Endothelial cell of umbilical vein (primary cell): ENCODE measurements around the gene SLC25A29. TPM values are rescaled to one million over a fixed set of nuclear protein-coding genes. Genes with fewer than 3 reads are reported as not detected.

Experiments used
- BruUV-seq: library from RNA; stranded (reverse); fragments of 400-500 nt; replicated peaks from 2 replicates; lab custom pipeline; 2021; lab: Mats Ljungman, UMichigan
- CTCF ChIA-PET: fragments of 300-600, 350-600 bp; sonication (Branson Sonifier 250); formaldehyde crosslinking; loops from one replicate; lab custom pipeline; 2021; ENCODE audit warnings: antibody characterized with exemption, inconsistent platforms; lab: Charles Lee
- POLR2A ChIA-PET: fragments of 300-600, 350-600 bp; sonication (Branson Sonifier 250); formaldehyde crosslinking; loops from one replicate; lab custom pipeline; 2021; ENCODE audit warnings: antibody characterized with exemption, inconsistent platforms; lab: Charles Lee
- DNase-seq: peaks from one replicate; pipeline ENCODE4 v3.0.0-alpha.2; 2011; ENCODE audit warnings: low read depth, low spot score
- FAIRE-seq: peaks from 2 replicates; lab custom pipeline; 2011; peaks lifted over from hg19 to GRCh38; lab: Jason Lieb, UNC
- H2AFZ ChIP-seq: 2 replicates; pipeline ENCODE4 v1.6.0; 2012; ENCODE audit warnings: low read depth, low read length, control low read depth, inconsistent platforms
- H3K27ac ChIP-seq: 2 replicates; pipeline ENCODE4 v1.5.1; 2011; ENCODE audit warnings: low read depth, mild to moderate bottlenecking, control low read depth, low read length, moderate library complexity; ENCODE audit not compliant: insufficient read depth
- H3K27me3 ChIP-seq, 2 experiments: 2 replicates each; pipeline versions ENCODE4 v1.6.0 to v1.6.1; 2011; ENCODE audit warnings: low read length in 2 of 2, mixed read lengths in 1 of 2; ENCODE audit not compliant: control insufficient read depth in 2 of 2, insufficient read depth in 2 of 2
- H3K36me3 ChIP-seq, 2 experiments: 2 replicates in 1 of 2; 3 replicates in 1 of 2; pipeline ENCODE4 v1.5.1; 2011; ENCODE audit warnings: low read length in 2 of 2, mild to moderate bottlenecking in 1 of 2, moderate library complexity in 1 of 2; ENCODE audit not compliant: control insufficient read depth in 2 of 2, insufficient read depth in 2 of 2; ENCODE audit errors: extremely low read depth in 1 of 2
- H3K4me1 ChIP-seq: 3 replicates; pipeline ENCODE4 v1.5.1; 2011; ENCODE audit warnings: mild to moderate bottlenecking, low read length; ENCODE audit not compliant: control insufficient read depth, insufficient read depth; ENCODE audit errors: extremely low read depth
- H3K4me2 ChIP-seq: 2 replicates; pipeline ENCODE4 v1.6.1; 2011; ENCODE audit warnings: low read length, control low read depth, mixed read lengths; ENCODE audit not compliant: insufficient read depth
- H3K4me3 ChIP-seq, 3 experiments: fragments of 200-600 bp in 1 of 3; sonication (generic), shearing (Covaris generic) in 1 of 3; replicated peaks in 1 of 3; 2 replicates each; pipeline ENCODE4 v1.5.1; 2011 to 2016; ENCODE audit warnings: control low read depth in 3 of 3, low read length in 3 of 3, mild to moderate bottlenecking in 2 of 3, inconsistent platforms in 1 of 3, low read depth in 1 of 3, moderate library complexity in 1 of 3; ENCODE audit not compliant: insufficient read depth in 1 of 3
- H3K79me2 ChIP-seq: 2 replicates; pipeline ENCODE4 v1.6.0; 2012; ENCODE audit warnings: low read length, inconsistent platforms; ENCODE audit not compliant: control insufficient read depth, insufficient read depth
- H3K9ac ChIP-seq: replicated peaks from 2 replicates; pipeline ENCODE3; 2011; ENCODE audit warnings: low read length, control low read depth; ENCODE audit not compliant: insufficient read depth; ENCODE audit errors: extremely low read depth
- H3K9me1 ChIP-seq: replicated peaks from 3 replicates; pipeline ENCODE4 v1.6.0; 2011; ENCODE audit warnings: mild to moderate bottlenecking, low read length; ENCODE audit not compliant: control insufficient read depth, insufficient read depth; ENCODE audit errors: extremely low read depth
- H3K9me3 ChIP-seq: replicated peaks from 2 replicates; pipeline ENCODE4 v1.5.1; 2012; ENCODE audit warnings: low read length, inconsistent platforms; ENCODE audit not compliant: control insufficient read depth, insufficient read depth
- H4K20me1 ChIP-seq: replicated peaks from 2 replicates; pipeline ENCODE3; 2011; ENCODE audit warnings: mild to moderate bottlenecking, low read length; ENCODE audit not compliant: control insufficient read depth, insufficient read depth; ENCODE audit errors: extremely low read depth
- EZH2 ChIP-seq: IDR thresholded peaks from 2 replicates; pipeline ENCODE4 v1.6.1; 2012; ENCODE audit warnings: borderline replicate concordance, low read depth, mild to moderate bottlenecking, moderate library complexity, low read length, inconsistent platforms; ENCODE audit not compliant: severe bottlenecking
- FOS ChIP-seq: IDR thresholded peaks from 2 replicates; pipeline ENCODE4 v1.6.1; 2011; ENCODE audit warnings: mild to moderate bottlenecking, low read length, moderate library complexity, borderline replicate concordance; ENCODE audit not compliant: insufficient read depth
- GATA2 ChIP-seq: IDR thresholded peaks from 2 replicates; pipeline ENCODE4 v1.7.0; 2011; ENCODE audit warnings: low read depth, mild to moderate bottlenecking, moderate library complexity, mixed read lengths, low read length; ENCODE audit not compliant: insufficient read length, insufficient read depth
- JUN ChIP-seq: IDR thresholded peaks from 2 replicates; pipeline ENCODE4 v1.6.1; 2011; ENCODE audit warnings: borderline replicate concordance, low read depth; ENCODE audit not compliant: insufficient read length, insufficient read depth
- MAX ChIP-seq: IDR thresholded peaks from 2 replicates; pipeline ENCODE4 v1.6.1; 2011; ENCODE audit not compliant: insufficient read depth, insufficient read length
- MYC ChIP-seq: IDR thresholded peaks from one replicate; pipeline ENCODE4 v1.6.1; 2011; ENCODE audit warnings: mild to moderate bottlenecking, low read depth, low read length
- POLR2A ChIP-seq: IDR thresholded peaks from 2 replicates; pipeline ENCODE4 v1.6.1; 2012; ENCODE audit warnings: low read depth, mild to moderate bottlenecking, control low read depth, low read length
- POLR2AphosphoS5 ChIP-seq: IDR thresholded peaks from 2 replicates; pipeline ENCODE4 v1.6.1; 2012; ENCODE audit warnings: low read depth, mild to moderate bottlenecking, control low read depth, low read length, moderate library complexity; ENCODE audit not compliant: insufficient read depth
- dilution Hi-C: fragments of 300-500 bp; cut with MboI; formaldehyde crosslinking; loops from one replicate; pipeline ENCODE4 v1.15.0; 2019; ENCODE audit warnings: low sequenced_read_pairs; ENCODE audit not compliant: extremely low pct_ligation_motif_present
- intact Hi-C: fragments of 100-400 bp; cut with micrococcal nuclease; formaldehyde crosslinking; loops from one replicate; pipeline ENCODE4 v1.10.0; 2022
- polyA plus RNA-seq, 4 experiments: library from polyadenylated mRNA; depleted of rRNA in 3 of 4; stranded (reverse) in 3 of 4; unstranded in 1 of 4; fragments of >200 nt; gene quantifications; 2 replicates each; pipeline versions ENCODE4 v1.2.1 to v1.2.3, GENCODE V29; 2011 to 2012; ENCODE audit warnings: missing spikeins in 1 of 4
- total RNA-seq: library from RNA; stranded (reverse); gene quantifications from 2 replicates; pipeline ENCODE4 v1.2.3, GENCODE V29; 2021
- TF ChIP-seq, protein P1 (sequence below), 2 donors: IDR thresholded peaks; 1 replicate in 1 of 2; 2 replicates in 1 of 2; pipeline ENCODE4 v1.5.1; 2011; ENCODE audit warnings: low read length in 2 of 2, mild to moderate bottlenecking in 2 of 2, moderate library complexity in 2 of 2, control low read depth in 1 of 2, inconsistent platforms in 1 of 2, low read depth in 1 of 2; ENCODE audit not compliant: insufficient read depth in 1 of 2; ENCODE audit errors: extremely low read depth in 1 of 2

SLC25A29 gene
- total and polyA plus RNA-seq, 2 donors (not counting 3 experiments of a cell fraction or from before 2014, with no cell fraction given), result 132 to 154 TPM

DNA sequence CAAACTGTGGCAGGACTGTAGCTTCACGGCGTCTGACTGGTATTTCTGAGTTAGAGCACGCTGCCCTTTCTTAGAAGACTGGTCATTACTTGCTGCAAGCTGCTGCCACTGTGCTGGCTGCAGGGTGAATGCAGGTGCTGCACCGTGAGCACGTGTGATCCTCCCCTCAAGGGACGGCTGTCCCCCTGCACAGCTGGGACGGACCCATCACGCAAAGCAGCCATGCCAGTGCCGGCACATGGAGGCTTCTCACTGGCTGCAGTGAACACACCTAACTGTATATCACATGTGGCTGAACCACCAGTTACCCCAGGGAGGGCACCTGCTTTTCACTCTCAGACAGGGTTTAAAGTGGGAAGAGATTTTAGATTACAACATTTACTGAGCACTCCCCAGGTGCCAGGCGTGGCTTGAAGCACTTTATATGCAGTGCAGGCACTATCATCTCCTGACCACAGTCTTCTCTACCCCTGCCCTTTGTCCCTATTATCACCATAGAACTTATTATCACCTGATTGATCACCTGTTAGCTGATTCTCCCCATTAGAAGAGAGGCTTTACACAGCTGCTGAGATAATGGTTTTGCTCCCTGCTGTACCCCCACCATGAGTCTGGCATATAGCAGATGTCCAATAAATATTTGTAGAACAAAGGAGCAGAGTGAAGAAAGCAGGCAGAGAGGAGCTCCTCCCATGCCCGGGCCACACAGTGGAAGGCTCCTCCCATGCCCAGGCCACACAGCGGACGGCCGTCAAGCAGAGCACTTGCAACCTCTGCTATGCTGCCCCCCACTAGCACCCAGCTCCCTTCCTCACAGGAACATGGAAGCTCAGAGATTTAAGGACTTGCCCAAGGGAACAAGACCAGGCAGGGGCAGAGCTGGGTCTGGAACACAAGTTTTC is 42.8 kb upstream of the SLC25A29 start:
- Histone ChIP-seq H3K27me3 (no peaks in the 10 kb centered on the region), H4K20me1 (no peaks in the 10 kb centered on the region), H3K36me3 (peaks cover 27 to 53% of the 10 kb centered on the region in 2 experiments), H3K27ac (no peak overlapping the region), H3K9me3 (no peaks in the 10 kb centered on the region), H3K9ac (no peak overlapping the region), H3K4me3 (no peak overlapping the region), H3K4me1 (no peaks in the 10 kb centered on the region), H2AFZ (no peak overlapping the region), H3K79me2 (no peaks in the 10 kb centered on the region), H3K4me2 (no peak overlapping the region), H3K9me1 (no peaks in the 10 kb centered on the region)
- BruUV-seq, result no TSS peak
- dilution Hi-C loops, result no loop called here
- no peak for TF ChIP-seq JUN
- no peak for TF ChIP-seq MYC
- TF ChIP-seq MAX, result no peak
- no peak for TF ChIP-seq POLR2AphosphoS5
- no peak for TF ChIP-seq GATA2
- TF ChIP-seq, protein P1, sequence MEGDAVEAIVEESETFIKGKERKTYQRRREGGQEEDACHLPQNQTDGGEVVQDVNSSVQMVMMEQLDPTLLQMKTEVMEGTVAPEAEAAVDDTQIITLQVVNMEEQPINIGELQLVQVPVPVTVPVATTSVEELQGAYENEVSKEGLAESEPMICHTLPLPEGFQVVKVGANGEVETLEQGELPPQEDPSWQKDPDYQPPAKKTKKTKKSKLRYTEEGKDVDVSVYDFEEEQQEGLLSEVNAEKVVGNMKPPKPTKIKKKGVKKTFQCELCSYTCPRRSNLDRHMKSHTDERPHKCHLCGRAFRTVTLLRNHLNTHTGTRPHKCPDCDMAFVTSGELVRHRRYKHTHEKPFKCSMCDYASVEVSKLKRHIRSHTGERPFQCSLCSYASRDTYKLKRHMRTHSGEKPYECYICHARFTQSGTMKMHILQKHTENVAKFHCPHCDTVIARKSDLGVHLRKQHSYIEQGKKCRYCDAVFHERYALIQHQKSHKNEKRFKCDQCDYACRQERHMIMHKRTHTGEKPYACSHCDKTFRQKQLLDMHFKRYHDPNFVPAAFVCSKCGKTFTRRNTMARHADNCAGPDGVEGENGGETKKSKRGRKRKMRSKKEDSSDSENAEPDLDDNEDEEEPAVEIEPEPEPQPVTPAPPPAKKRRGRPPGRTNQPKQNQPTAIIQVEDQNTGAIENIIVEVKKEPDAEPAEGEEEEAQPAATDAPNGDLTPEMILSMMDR (IDR thresholded peaks at IDR 0.05; ENCODE audit: extremely low read depth in 1 of 2, insufficient read depth in 1 of 2, low read depth in 1 of 2, low read length in 2 of 2), result no peak
- no peak for TF ChIP-seq EZH2
- TF ChIP-seq FOS, result no peak
- no peak for TF ChIP-seq POLR2A
- POLR2A ChIA-PET, result no interaction called here
- CTCF ChIA-PET, result interaction anchor here (1.2 kb wide), 1 partner anchor 46 kb away, joined by 4 read pairs; no protein-coding TSS in a partner anchor
- DNase-seq, result no peak
- FAIRE-seq, result no peak
- intact Hi-C loops, result no loop called here
